ENCODE data around the gene KRT85. TPM values are rescaled to one million over a fixed set of nuclear protein-coding genes. Genes with fewer than 3 reads are reported as not detected.
A peak's percentile ranks its signal among the peaks of the same experiment; 100 is the strongest.
"Not testable (repeated sequence)": the region's sequence is repeated elsewhere in the genome, so short reads cannot be mapped to it uniquely, and the experiment has no call there.

KRT85 gene
- total and polyA plus RNA-seq, 4 donors = not detected

- WGBS, 2 donors = 97 to 99% methylated on average over 5 of the region's 5 CpGs
- H3K9me3 ChIP-seq (ENCODE audit: control insufficient read depth, low read length) = no peaks in the 10 kb centered on the region
- intact Hi-C loops (cut with DNase I) = no loop called here
- no peaks in the 10 kb centered on the region for H3K36me3 ChIP-seq (ENCODE audit: control insufficient read depth in 1 of 2, insufficient read depth in 2 of 2, low read length in 1 of 2)
- DNase-seq (peak in 1 of 2 donors; percentile 32), ATAC-seq (ENCODE audit: low FRiP score) (no peak)
- no peak overlapping the region for H3K27ac ChIP-seq (ENCODE audit: low read depth in 1 of 2, low read length in 2 of 2)
- no peak overlapping the region for H3K4me3 ChIP-seq (ENCODE audit: low read length in 2 of 2)
- no peaks in the 10 kb centered on the region for H3K27me3 ChIP-seq (ENCODE audit: control insufficient read depth in 1 of 2, insufficient read depth in 2 of 2, low read length in 1 of 2)
- no peaks in the 10 kb centered on the region for H3K4me1 ChIP-seq (ENCODE audit: control insufficient read depth in 1 of 2, insufficient read depth in 2 of 2, low read length in 2 of 2)
Observed at GRCh38 chr12:52350786-52351185, 16.5 kb downstream of the KRT85 start.

GRCh38 chr12:52350021-52350620 lies 17.2 kb downstream of the KRT85 start:
- no peak overlapping the region for H3K4me3 ChIP-seq (ENCODE audit: low read length in 2 of 2)
- H3K27ac ChIP-seq (ENCODE audit: low read depth in 1 of 2, low read length in 2 of 2) = no peak overlapping the region
- no peaks in the 10 kb centered on the region for H3K4me1 ChIP-seq (ENCODE audit: control insufficient read depth in 1 of 2, insufficient read depth in 2 of 2, low read length in 2 of 2)
- H3K9me3 ChIP-seq (ENCODE audit: control insufficient read depth, low read length) = no peaks in the 10 kb centered on the region
- WGBS, 2 donors = 94% methylated on average over 8 of the region's 8 CpGs
- intact Hi-C loops (cut with DNase I) = no loop called here
- no peaks in the 10 kb centered on the region for H3K27me3 ChIP-seq (ENCODE audit: control insufficient read depth in 1 of 2, insufficient read depth in 2 of 2, low read length in 1 of 2)
- ATAC-seq (ENCODE audit: low FRiP score) (no peak), DNase-seq (peak; percentile 15 to 52)
- no peaks in the 10 kb centered on the region for H3K36me3 ChIP-seq (ENCODE audit: control insufficient read depth in 1 of 2, insufficient read depth in 2 of 2, low read length in 1 of 2)

- intact Hi-C loops (cut with DNase I) = no loop called here
- Histone ChIP-seq H3K27me3 (ENCODE audit: control insufficient read depth in 1 of 2, insufficient read depth in 2 of 2, low read length in 1 of 2) (no peaks in the 10 kb centered on the region), H3K36me3 (ENCODE audit: control insufficient read depth in 1 of 2, insufficient read depth in 2 of 2, low read length in 1 of 2) (no peaks in the 10 kb centered on the region), H3K4me3 (ENCODE audit: low read length in 2 of 2) (no peak overlapping the region), H3K4me1 (ENCODE audit: control insufficient read depth in 1 of 2, insufficient read depth in 2 of 2, low read length in 2 of 2) (no peaks in the 10 kb centered on the region), H3K9me3 (ENCODE audit: control insufficient read depth, low read length) (no peaks in the 10 kb centered on the region), H3K27ac (ENCODE audit: low read depth in 1 of 2, low read length in 2 of 2) (no peak overlapping the region)
- no peak for DNase-seq
- no peak for ATAC-seq (ENCODE audit: low FRiP score)
- WGBS, 2 donors = 86 to 89% methylated on average over 6 of the region's 6 CpGs
Observed at GRCh38 chr12:52349196-52349595, 18.1 kb downstream of the KRT85 start.

- Histone ChIP-seq H3K4me1 (ENCODE audit: control insufficient read depth in 1 of 2, insufficient read depth in 2 of 2, low read length in 2 of 2) (no peaks in the 10 kb centered on the region), H3K9me3 (ENCODE audit: control insufficient read depth, low read length) (peaks cover 2% of the 10 kb centered on the region), H3K27me3 (ENCODE audit: control insufficient read depth in 1 of 2, insufficient read depth in 2 of 2, low read length in 1 of 2) (no peaks in the 10 kb centered on the region), H3K27ac (ENCODE audit: low read depth in 1 of 2, low read length in 2 of 2) (no peak overlapping the region), H3K4me3 (ENCODE audit: low read length in 2 of 2) (no peak overlapping the region), H3K36me3 (ENCODE audit: control insufficient read depth in 1 of 2, insufficient read depth in 2 of 2, low read length in 1 of 2) (no peaks in the 10 kb centered on the region)
- no peak for ATAC-seq (ENCODE audit: low FRiP score)
- intact Hi-C loops (cut with DNase I) = no loop called here
- WGBS, 2 donors = 86 to 87% methylated on average over 16 of the region's 16 CpGs
- peak; percentile 26 to 47 for DNase-seq
Observed at GRCh38 chr12:52347551-52348510, 19.4 kb downstream of the KRT85 start.

- ATAC-seq (ENCODE audit: low FRiP score) = peak; percentile 6
- intact Hi-C loops (cut with DNase I) = no loop called here
- Histone ChIP-seq H3K36me3 (ENCODE audit: control insufficient read depth in 1 of 2, insufficient read depth in 2 of 2, low read length in 1 of 2) (no peaks in the 10 kb centered on the region), H3K27me3 (ENCODE audit: control insufficient read depth in 1 of 2, insufficient read depth in 2 of 2, low read length in 1 of 2) (no peaks in the 10 kb centered on the region), H3K27ac (ENCODE audit: low read depth in 1 of 2, low read length in 2 of 2) (no peak overlapping the region), H3K4me3 (ENCODE audit: low read length in 2 of 2) (no peak overlapping the region), H3K4me1 (ENCODE audit: control insufficient read depth in 1 of 2, insufficient read depth in 2 of 2, low read length in 2 of 2) (no peaks in the 10 kb centered on the region), H3K9me3 (ENCODE audit: control insufficient read depth, low read length) (peaks cover 2% of the 10 kb centered on the region)
- peak; percentile 13 to 28 for DNase-seq
- WGBS, 2 donors = 87 to 88% methylated on average over 9 of the region's 9 CpGs
Observed at GRCh38 chr12:52347016-52347415, 20.3 kb downstream of the KRT85 start.

- intact Hi-C loops (cut with DNase I) = no loop called here
- H3K4me3 ChIP-seq (ENCODE audit: low read length in 2 of 2) = no peak overlapping the region
- 13 to 25% methylated on average over 4 of the region's 4 CpGs for WGBS, 2 donors
- H3K27me3 ChIP-seq (ENCODE audit: control insufficient read depth in 1 of 2, insufficient read depth in 2 of 2, low read length in 1 of 2) = no peaks in the 10 kb centered on the region
- ATAC-seq (ENCODE audit: low FRiP score) = peak; percentile 19
- peak; percentile 33 to 48 for DNase-seq
- H3K27ac ChIP-seq (ENCODE audit: low read depth in 1 of 2, low read length in 2 of 2) = no peak overlapping the region
- no peaks in the 10 kb centered on the region for H3K36me3 ChIP-seq (ENCODE audit: control insufficient read depth in 1 of 2, insufficient read depth in 2 of 2, low read length in 1 of 2)
- no peaks in the 10 kb centered on the region for H3K4me1 ChIP-seq (ENCODE audit: control insufficient read depth in 1 of 2, insufficient read depth in 2 of 2, low read length in 2 of 2)
- peaks cover 2% of the 10 kb centered on the region for H3K9me3 ChIP-seq (ENCODE audit: control insufficient read depth, low read length)
Observed at GRCh38 chr12:52346593-52346992, 20.7 kb downstream of the KRT85 start.

- H3K4me3 ChIP-seq (ENCODE audit: low read length in 2 of 2); intact Hi-C loops (cut with DNase I); H3K9me3 ChIP-seq (ENCODE audit: control insufficient read depth, low read length); H3K27me3 ChIP-seq (ENCODE audit: control insufficient read depth in 1 of 2, insufficient read depth in 2 of 2, low read length in 1 of 2); ATAC-seq (ENCODE audit: low FRiP score); H3K27ac ChIP-seq (ENCODE audit: low read depth in 1 of 2, low read length in 2 of 2); H3K36me3 ChIP-seq (ENCODE audit: control insufficient read depth in 1 of 2, insufficient read depth in 2 of 2, low read length in 1 of 2); H3K4me1 ChIP-seq (ENCODE audit: control insufficient read depth in 1 of 2, insufficient read depth in 2 of 2, low read length in 2 of 2): not testable (repeated sequence)
- 95% methylated on average over 8 of the region's 8 CpGs for WGBS, 2 donors
- peak in 1 of 2 donors; percentile 51 for DNase-seq
Observed at GRCh38 chr12:52345041-52345440, 22.2 kb downstream of the KRT85 start.

- Histone ChIP-seq H3K4me1 (ENCODE audit: control insufficient read depth in 1 of 2, insufficient read depth in 2 of 2, low read length in 2 of 2) (no peaks in the 10 kb centered on the region), H3K4me3 (ENCODE audit: low read length in 2 of 2) (no peak overlapping the region), H3K27ac (ENCODE audit: low read depth in 1 of 2, low read length in 2 of 2) (no peak overlapping the region), H3K27me3 (ENCODE audit: control insufficient read depth in 1 of 2, insufficient read depth in 2 of 2, low read length in 1 of 2) (no peaks in the 10 kb centered on the region), H3K36me3 (ENCODE audit: control insufficient read depth in 1 of 2, insufficient read depth in 2 of 2, low read length in 1 of 2) (no peaks in the 10 kb centered on the region), H3K9me3 (ENCODE audit: control insufficient read depth, low read length) (peaks cover 2% of the 10 kb centered on the region)
- 96 to 98% methylated on average over 12 of the region's 12 CpGs for WGBS, 2 donors
- intact Hi-C loops (cut with DNase I) = no loop called here
- peak in 1 of 2 donors; percentile 52 for DNase-seq
- ATAC-seq (ENCODE audit: low FRiP score) = no peak
Observed at GRCh38 chr12:52344111-52344510, 23.2 kb downstream of the KRT85 start.

- DNase-seq (peak in 1 of 2 donors; percentile 31), ATAC-seq (ENCODE audit: low FRiP score) (no peak)
- H3K9me3 ChIP-seq (ENCODE audit: control insufficient read depth, low read length) = peaks cover 2% of the 10 kb centered on the region
- H3K4me1 ChIP-seq (ENCODE audit: control insufficient read depth in 1 of 2, insufficient read depth in 2 of 2, low read length in 2 of 2) = no peaks in the 10 kb centered on the region
- no peak overlapping the region for H3K4me3 ChIP-seq (ENCODE audit: low read length in 2 of 2)
- 73 to 97% methylated on average over 2 of the region's 2 CpGs for WGBS, 2 donors
- H3K27me3 ChIP-seq (ENCODE audit: control insufficient read depth in 1 of 2, insufficient read depth in 2 of 2, low read length in 1 of 2) = no peaks in the 10 kb centered on the region
- intact Hi-C loops (cut with DNase I) = no loop called here
- no peak overlapping the region for H3K27ac ChIP-seq (ENCODE audit: low read depth in 1 of 2, low read length in 2 of 2)
- H3K36me3 ChIP-seq (ENCODE audit: control insufficient read depth in 1 of 2, insufficient read depth in 2 of 2, low read length in 1 of 2) = no peaks in the 10 kb centered on the region
Observed at GRCh38 chr12:52343550-52343949, 23.7 kb downstream of the KRT85 start.

Measured in aorta (tissue), 5 donors.